Spleen (tissue), 7 donors: ENCODE measurements around the gene MYO1D.

Experiments
- CTCF ChIP-seq, 11 experiments: fragments of 200-600 bp in 7 of 11; fragments of 450-650 bp in 4 of 11; sonication (generic) in 4 of 11; IDR thresholded peaks in 8 of 11; conservative IDR thresholded peaks in 3 of 11; 1 replicate in 7 of 11; 2 replicates in 4 of 11; pipeline versions ENCODE4 v1.4.0 to v1.8.0; 2016 to 2021; ENCODE audit warnings: antibody characterized with exemption in 11 of 11, inconsistent platforms in 4 of 11, mild to moderate bottlenecking in 1 of 11
- POLR2AphosphoS5 ChIP-seq, 3 donors: sonication (generic); formaldehyde crosslinking; IDR thresholded peaks; one replicate each; pipeline ENCODE4 v1.5.1; 2017; ENCODE audit warnings: antibody characterized with exemption in 3 of 3
- donor health status: DM: no; HTN: no; CAD: no; lungs with moderate emphysema.
- donor health status: DM: no; HTN: no; CAD: no.
- donor health status: DM: no; HTN: no; CAD: no.

- TF ChIP-seq POLR2AphosphoS5 (IDR thresholded peaks at IDR 0.05) (no peak), CTCF (IDR thresholded peaks at IDR 0.05 in 8 of 11, conservative IDR thresholded peaks at IDR 0.05 in 3 of 11) (no peak)
These were observed 130.6 kb downstream of the MYO1D start for GRCh38 chr17:32746280-32746679.
